IPS-NIHi11 (cell line): ENCODE measurements around the gene FRK.
"Not testable (repeated sequence)": the region's sequence is repeated elsewhere in the genome, so short reads cannot be mapped to it uniquely, and the experiment has no call there.

Experiments
- DNase-seq: peaks from one replicate; pipeline ENCODE4 v3.0.0; 2012; ENCODE audit warnings: mixed read lengths, low spot score

FRK gene

GRCh38 chr6:116004841-116005815 lies 55.6 kb downstream of the FRK start:
- no peak for DNase-seq

- no peak for DNase-seq
Measured at GRCh38 chr6:116003668-116004067, 57.0 kb downstream of the FRK start.

DNA sequence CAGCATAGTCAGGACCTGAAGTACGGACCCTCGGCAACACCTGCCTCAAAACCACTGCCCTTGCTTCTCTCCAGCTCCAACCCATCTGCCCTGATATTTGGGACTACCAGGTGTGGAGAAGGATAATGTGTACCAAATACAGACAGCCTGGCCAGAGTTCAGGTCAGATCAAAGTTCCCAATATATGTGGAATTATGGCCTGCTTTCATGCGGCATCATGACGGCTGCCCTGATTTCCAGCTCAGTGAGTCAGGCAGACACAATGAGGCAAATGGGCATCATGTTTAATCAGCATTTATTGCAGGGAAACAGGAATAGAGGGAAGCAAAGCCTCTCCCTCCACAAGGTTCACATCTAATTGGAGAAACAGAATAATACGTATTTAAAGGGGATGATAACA lies 57.9 kb downstream of the FRK start:
- no peak for DNase-seq

GRCh38 chr6:115999235-115999634 lies 61.5 kb downstream of the FRK start:
- no peak for DNase-seq

DNA sequence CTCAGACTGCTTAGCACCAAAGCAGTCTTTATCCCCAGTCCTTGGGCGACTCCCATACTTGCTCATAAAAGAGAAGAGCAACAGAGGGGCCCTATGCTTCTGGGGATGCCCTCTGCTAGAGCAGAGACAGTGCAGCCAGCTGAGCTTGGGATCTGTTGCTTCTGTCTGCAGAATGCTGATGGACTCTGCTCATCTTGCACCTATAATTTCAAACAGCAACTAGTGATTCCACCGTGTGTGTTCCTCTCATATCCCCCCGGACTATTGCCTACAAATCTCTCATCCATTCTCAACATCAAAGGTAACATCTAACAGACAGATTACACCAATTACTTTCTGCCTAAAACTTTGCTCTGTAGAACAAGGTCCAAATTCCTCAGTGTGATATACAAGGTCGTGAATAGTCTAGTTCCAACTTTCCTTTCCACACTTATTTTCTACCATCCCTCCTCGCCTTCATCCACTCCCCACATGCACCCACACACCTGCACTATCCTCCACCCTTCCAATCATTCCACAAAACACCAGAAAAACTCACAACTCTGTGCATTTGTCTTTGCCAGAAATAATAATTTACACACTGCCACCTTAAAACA lies 62.6 kb downstream of the FRK start:
- DNase-seq: no peak

DNA sequence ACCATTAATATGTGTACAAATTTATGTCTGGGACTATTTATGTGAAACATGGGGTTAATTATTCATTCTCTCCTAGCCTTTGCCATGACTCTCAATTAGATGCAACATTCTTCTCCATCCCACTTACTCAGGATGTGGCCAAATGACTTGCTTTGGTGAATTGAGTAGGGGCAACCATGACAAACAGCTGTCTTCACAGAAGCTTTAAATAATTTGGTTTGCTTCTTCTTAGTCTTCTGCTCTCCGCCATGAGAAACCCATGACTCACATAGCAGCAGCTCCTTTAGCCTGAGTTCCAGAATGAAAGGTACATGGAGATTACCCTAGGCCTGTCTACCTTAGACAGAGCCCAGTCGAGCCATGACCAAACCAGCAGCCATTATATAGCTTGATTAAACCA lies 74.7 kb downstream of the FRK start:
- DNase-seq: no peak

GRCh38 chr6:115984809-115985208 lies 75.9 kb downstream of the FRK start:
- DNase-seq: no peak

DNA sequence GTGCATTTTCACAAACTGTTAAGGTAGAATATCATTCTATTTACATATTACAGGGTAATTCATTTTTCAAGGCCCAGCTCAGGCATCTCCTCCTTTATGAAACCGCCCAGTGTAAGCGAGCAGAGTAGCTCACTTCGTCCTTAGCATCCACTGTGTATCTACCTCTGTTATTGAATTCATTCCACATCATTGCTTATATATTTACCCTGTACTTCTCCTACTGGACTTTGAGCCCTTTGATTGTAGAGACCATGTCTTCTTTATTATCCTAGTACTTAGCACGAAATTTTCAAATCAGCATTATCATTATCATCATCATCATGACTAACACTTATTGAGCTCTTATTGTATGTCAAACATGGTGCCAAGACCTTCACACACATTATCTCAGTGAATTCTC lies 76.7 kb downstream of the FRK start:
- DNase-seq: no peak

DNA sequence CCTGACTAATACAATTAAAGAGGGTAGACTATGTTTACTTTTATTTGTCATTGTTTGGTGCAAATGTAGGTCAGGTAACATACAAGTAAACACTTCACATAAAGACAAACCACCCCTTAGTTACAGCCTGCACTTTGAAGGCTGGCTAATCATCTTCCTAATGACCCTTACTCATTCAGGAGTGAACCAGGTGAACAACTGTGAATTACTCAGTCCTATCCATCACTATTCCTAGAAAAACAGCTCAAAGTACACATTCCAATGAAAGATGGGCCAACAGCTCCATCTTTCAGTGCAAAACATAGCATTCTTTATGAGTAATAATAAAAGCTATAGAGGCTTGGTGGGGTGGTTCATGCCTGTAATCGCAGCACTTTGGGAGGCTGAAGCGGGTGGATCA lies 78.2 kb downstream of the FRK start:
- DNase-seq: no peak

- DNase-seq: no peak
Measured at GRCh38 chr6:115977220-115977619, 83.5 kb downstream of the FRK start.

DNA sequence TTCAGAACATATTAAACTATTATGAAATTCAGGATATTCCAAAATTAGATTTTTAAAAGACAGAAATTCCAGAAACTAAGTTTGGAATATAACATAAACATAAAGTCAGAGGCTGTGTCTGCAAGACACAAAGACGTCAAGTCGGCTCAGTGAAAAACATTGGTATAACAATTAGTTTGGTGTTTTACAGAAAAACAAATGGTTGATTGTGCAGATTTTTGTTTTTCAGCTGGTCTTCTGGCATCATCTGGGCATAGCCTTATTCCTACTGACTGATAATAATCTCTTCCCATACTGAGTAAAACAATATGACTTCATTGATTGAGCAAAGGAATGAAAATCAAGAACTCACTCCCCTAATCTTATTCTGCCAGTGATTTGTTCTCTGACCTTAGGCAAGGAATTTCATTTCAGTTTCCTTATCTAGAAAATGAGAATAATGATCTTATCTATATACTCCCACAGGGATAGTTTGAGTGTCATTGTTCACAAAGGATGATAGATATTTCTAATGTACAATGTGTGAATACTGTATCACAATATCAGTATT lies 84.3 kb downstream of the FRK start:
- no peak for DNase-seq

DNA sequence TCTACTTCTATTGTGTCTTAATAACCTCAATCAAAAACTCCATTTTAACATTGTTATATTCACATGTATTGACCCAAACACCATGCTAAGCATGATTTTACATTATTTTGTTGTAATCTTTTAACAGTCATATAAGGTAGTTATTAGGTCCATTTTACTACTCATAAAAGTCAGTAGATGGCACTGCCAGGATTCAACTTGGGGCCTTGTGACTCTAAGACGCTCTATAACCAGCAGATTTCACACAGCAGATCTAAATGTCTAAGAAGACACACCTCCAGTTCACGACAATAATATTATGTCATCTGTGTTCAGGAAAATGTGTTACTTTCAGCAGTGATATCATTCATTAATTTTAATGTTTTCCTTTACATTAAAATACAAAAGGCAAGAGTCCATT lies 88.0 kb downstream of the FRK start:
- DNase-seq: no peak

DNA sequence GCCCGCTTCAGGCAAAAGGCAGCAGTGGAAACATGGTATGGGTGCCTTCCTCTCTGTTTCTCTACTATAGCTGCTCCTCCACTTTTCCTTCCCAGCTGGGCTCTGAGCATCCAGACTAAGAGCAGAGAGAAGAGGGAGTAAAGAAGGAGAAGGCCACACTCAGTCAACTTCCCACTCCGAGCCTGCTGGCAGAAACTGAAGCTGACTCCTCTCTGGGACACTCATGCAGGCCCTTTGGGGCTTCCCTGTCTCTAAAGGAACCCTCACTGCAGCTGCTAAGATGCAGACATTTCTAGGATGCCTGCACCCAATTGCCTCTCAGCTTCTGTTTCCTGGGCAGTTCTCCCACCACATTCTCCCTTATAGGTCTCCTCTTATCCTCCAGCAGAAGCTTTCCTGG lies 88.9 kb downstream of the FRK start:
- DNase-seq: no peak

- no peak for DNase-seq
Measured at GRCh38 chr6:115969930-115970273, 90.8 kb downstream of the FRK start.

GRCh38 chr6:115969207-115969929 lies 91.3 kb downstream of the FRK start:
- peak; percentile 20 for DNase-seq

GRCh38 chr6:115960286-115960685 lies 100.4 kb downstream of the FRK start:
- not testable (repeated sequence) for DNase-seq

- DNase-seq: no peak
Measured at GRCh38 chr6:115958958-115959357, 101.7 kb downstream of the FRK start.

DNA sequence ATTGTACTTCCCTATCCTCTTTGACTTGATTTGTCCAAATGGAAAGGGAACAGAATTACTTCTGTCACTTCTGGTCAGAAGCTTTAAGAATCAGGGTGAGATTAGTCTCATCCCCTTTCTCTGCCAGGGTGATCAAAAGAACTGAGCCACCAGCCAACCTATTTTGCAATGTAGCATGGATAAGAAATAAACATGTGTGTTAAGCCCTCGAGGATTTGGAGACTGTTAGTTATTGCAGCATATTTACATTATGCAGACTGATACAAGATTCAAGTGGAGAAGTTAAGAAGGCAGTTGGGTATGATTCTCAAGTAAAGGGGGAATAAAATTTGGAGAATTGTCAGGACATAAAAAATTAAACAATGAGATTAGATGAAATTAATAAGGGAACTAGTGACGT lies 106.0 kb downstream of the FRK start:
- no peak for DNase-seq

GRCh38 chr6:115948751-115949150 lies 111.9 kb downstream of the FRK start:
- no peak for DNase-seq

- no peak for DNase-seq
Measured at GRCh38 chr6:115947966-115948541, 112.6 kb downstream of the FRK start.

GRCh38 chr6:115945812-115946211 lies 114.9 kb downstream of the FRK start:
- no peak for DNase-seq

GRCh38 chr6:115945306-115945705 lies 115.4 kb downstream of the FRK start:
- DNase-seq: no peak
